Dermis lymphatic vessel endothelial cell (primary cell): Measurements from ENCODE around the gene YJU2. TPM values are rescaled to one million over a fixed set of nuclear protein-coding genes. Genes with fewer than 3 reads are reported as not detected.

ENCODE experiments used
- total RNA-seq: library from RNA; depleted of rRNA; stranded (reverse); fragments of >200 nt; gene quantifications from 2 replicates; pipeline ENCODE4 v1.2.1, GENCODE V29; 2014

Gene YJU2
- 17.4 and 17.6 TPM in 2 replicates for total RNA-seq

DNA sequence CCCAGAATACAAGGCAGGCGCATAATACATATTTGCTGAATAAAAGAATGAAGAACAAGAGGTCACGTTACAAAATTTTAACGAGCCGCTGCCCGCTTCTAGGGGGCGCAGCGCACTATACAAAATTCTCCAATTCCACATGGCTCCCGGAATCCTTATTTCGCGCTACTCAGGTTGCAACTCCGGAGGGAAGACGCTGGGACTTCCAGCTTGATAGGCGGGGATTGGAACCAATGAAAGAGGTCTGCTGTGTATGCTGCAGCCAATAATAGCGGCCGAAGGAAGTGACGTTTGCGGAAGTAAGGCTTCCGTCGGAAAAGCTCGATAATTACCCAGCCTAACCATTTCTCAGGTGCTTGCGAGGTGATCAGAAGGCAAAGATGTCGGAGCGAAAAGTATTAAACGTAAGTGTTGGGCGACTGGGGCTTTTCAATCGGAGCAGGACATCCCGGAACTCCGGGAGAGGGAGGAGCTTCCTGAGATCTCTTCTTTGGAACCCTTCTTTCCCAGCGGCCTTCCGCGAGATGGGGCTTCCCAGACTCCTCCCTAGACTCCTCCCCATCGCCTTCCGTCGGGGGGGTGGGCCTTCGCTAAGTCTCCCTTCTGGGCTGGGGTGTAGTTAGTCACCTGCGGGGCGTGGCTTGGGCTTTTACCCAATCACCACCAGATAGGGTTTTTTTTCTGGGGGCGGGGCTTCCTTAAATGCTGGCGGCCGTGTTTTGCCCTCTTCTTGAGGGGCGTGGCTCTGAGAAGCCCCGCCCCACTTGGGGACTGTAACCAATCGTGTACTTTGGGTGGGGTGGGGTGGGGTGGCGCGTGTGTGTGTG is at the start of gene YJU2:
Gene YJU2, plus strand, starts transcription at position 314 of the 827 bp plus-strand sequence. Its CDS starts 67 bp downstream, at position 381.

DNA sequence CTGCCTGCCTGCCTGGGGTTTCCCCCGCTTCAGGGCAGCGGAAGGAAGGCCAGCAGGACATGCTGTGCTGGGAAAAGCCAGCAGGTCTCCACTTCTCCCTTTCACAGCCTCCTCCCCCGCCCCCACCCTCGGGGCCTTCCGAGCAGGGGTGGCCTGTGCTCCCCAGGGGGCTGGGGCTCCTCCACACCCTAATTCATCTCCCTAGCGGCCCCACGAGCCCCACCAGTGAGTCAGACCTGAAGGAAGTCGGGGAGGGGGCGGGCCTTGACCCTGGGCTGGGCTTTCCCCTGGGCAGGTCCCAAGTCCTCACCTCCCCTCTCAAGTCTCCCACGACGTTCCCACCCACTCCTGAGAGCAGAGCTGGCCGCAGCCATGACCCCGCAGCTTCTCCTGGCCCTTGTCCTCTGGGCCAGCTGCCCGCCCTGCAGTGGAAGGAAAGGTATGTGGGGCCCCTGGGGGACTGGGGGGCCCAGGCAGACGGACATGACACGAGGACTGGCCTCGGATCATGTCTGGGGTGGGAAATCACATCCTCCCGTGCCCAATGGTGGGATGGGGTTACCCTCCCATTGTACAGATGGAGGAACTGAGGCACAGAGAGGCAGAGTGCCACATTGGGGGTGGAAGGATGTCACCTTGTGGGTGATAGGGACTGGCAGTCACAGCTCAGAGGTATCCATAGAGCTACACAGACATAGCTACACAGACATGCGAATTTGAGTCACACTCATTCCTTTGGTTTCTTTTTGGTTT is 17.5 kb upstream of the YJU2 start, which contains the start of gene EBI3:
Gene EBI3, plus strand, starts transcription at position 345 of the 753 bp plus-strand sequence. Its CDS starts 28 bp downstream, at position 373.

DNA sequence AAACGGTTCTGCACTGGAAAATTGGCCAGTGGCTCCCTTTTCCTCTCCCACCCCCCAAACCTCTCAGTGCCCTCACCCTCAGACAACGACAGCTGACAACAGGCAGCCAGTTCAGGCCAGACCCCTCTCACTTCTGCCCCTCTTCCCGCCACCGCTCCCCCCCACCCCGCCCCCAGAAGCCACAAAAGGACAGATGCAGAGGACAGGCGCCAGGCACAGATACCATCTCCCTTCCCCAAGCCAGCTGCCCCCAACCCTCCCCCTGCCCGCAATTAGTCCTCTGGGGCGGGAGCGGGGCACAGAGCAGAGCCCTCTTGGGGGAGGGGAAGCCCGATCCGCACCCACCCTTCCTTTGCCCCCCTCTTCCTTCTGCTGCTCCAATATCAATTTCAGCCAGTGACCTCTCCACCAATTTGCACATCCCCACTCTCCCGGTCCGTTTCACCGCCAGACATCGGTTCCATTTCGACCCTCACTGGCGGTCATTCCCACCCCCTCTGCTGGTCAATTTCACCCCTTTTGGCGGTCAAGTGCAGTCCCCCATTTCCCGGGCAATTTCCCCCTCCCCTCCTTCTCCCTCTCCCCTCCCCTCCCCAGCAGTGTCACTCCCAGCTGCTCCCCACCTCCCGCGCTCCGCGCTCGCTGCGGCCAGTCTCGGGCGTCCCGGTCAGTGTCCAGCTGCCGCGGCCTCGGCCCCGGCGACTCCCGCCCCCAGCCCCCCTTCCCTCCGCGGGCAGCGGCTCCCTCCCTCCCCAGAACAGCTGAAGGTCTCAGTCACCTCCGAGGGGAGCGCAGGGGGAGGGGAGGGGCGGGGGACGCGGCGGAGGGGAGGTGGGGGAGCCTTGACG is 31.8 kb downstream of the YJU2 start, which contains the start of gene SHD:
Gene SHD, plus strand, starts transcription at position 848 of the 848 bp plus-strand sequence. CDS start 798 bp downstream, outside the sequence.

DNA sequence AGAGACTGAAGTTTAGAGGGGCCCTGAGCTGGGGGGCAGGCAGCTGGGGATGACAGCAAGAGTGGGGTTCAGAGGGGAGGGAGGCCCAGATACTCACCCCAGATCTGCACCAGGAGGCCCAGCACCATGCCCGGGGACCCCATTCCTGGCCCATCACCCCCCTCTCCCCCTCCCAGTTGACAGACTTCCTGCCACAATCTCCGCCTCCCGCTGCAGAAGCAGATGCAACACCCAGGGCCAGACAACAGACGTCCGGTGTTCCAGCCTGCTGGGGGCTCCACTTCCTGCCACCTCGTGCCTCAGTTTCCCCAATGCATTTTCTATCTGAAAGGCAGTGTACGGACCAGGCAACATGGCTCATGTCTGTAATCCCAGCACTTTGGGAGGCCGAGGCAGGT is 55.4 kb downstream of the YJU2 start, which contains the start of gene TMIGD2:
Gene TMIGD2, minus strand, starts transcription at position 147 of the 398 bp plus-strand sequence. Its CDS starts 4 bp downstream, at position 143.

DNA sequence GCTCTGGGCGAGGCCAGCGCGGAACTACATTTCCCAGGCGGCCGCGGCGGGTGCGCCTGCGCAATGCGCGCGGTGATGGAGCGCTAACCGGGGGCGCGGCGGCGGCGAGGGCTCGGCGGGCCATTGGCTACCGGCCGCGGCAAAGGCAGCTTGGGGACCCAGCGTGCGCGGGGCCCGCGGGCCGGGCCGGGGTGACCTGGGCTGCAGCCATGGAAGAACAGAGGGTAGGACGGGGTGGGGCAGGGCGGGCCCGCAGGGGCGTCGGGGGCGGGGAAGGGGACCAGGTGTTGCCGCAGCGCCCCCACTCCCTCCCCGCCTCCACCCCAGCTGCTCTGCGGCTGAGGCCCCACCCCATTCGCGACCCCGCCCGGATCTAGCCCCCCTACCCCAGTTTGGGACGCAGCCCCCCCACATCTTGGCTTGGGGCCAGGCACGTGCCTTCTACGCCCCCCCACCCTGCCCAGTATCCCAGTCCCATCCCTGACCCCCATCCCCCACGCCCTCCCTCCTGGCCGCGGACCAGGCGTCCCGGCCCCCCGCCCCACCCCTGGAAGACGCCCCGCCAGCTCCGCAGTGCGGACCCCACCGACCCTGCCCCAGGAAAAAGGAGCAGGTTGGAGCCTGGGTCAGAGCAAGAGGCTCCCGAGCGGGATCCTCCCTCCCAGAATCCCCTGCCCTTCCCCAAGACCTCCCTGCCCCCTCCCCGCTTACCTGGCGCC is 57.8 kb downstream of the YJU2 start, which contains the start of gene FSD1:
Gene FSD1, plus strand, starts transcription at position 61 of the 719 bp plus-strand sequence. Its CDS starts 149 bp downstream, at position 210.

Other genes starting within 250 kb of the YJU2 start
- gene PIAS4, start 239.3 kb upstream of the YJU2 start, total RNA-seq: 19.0 and 26.6 TPM in 2 replicates
- gene ZBTB7A, start 180.2 kb upstream of the YJU2 start, total RNA-seq: 9.1 and 10.3 TPM in 2 replicates
- 114 and 121 TPM in 2 replicates for gene MAP2K2, start 123.0 kb upstream of the YJU2 start, total RNA-seq
- not detected in 2 replicates for gene CREB3L3, start 93.4 kb upstream of the YJU2 start, total RNA-seq
- 6.1 and 9.0 TPM in 2 replicates for gene SIRT6, start 64.5 kb upstream of the YJU2 start, total RNA-seq
- gene ANKRD24, start 64.4 kb upstream of the YJU2 start, total RNA-seq: 0.11 and 0.17 TPM in 2 replicates
- 0.09 and 0.54 TPM in 2 replicates for gene EBI3, start 17.6 kb upstream of the YJU2 start, total RNA-seq
- not detected in 2 replicates for gene SHD, start 32.2 kb downstream of the YJU2 start, total RNA-seq
- gene TMIGD2, start 55.3 kb downstream of the YJU2 start, total RNA-seq: not detected in 2 replicates
- 2.4 and 2.6 TPM in 2 replicates for gene FSD1, start 57.5 kb downstream of the YJU2 start, total RNA-seq
- 32.1 and 36.4 TPM in 2 replicates for gene STAP2, start 91.7 kb downstream of the YJU2 start, total RNA-seq
- 5.8 and 8.9 TPM in 2 replicates for gene MPND, start 96.5 kb downstream of the YJU2 start, total RNA-seq
- gene SH3GL1, start 153.5 kb downstream of the YJU2 start, total RNA-seq: 41.2 and 83.9 TPM in 2 replicates
- gene CHAF1A, start 155.6 kb downstream of the YJU2 start, total RNA-seq: 3.4 and 3.7 TPM in 2 replicates
- gene UBXN6, start 210.7 kb downstream of the YJU2 start, total RNA-seq: 75.3 and 97.5 TPM in 2 replicates
- gene HDGFL2, start 225.2 kb downstream of the YJU2 start, total RNA-seq: 43.0 and 45.8 TPM in 2 replicates